HEK293 (cell line): ENCODE data around the gene RRBP1.

Experiments
- ZNF274 ChIP-seq, 2 experiments: fragments of 200-500 bp in 1 of 2; fragments of 450-650 bp in 1 of 2; sonication (Bioruptor generic) in 1 of 2; formaldehyde crosslinking in 1 of 2; IDR thresholded peaks; 2 replicates each; pipeline versions ENCODE4 v1.5.1 to v1.6.1; 2014 to 2016; ENCODE audit warnings: borderline replicate concordance in 1 of 2, inconsistent platforms in 1 of 2, low read length in 1 of 2, missing biosample characterization in 1 of 2, missing genetic modification characterization in 1 of 2
- TF ChIP-seq, protein P1 (sequence below): fragments of 450-650 bp; formaldehyde crosslinking; IDR thresholded peaks from 2 replicates; pipeline ENCODE4 v1.5.1; 2016; ENCODE audit warnings: missing biosample characterization, missing genetic modification characterization
- TF ChIP-seq, protein P2 (sequence below): fragments of 450-650 bp; formaldehyde crosslinking; IDR thresholded peaks from 2 replicates; pipeline ENCODE4 v1.5.1; 2016; ENCODE audit warnings: missing biosample characterization, missing genetic modification characterization
- TF ChIP-seq, protein P3 (sequence below): fragments of 450-650 bp; formaldehyde crosslinking; IDR thresholded peaks from 2 replicates; pipeline ENCODE4 v1.5.1; 2017; ENCODE audit warnings: missing biosample characterization, mild to moderate bottlenecking, missing genetic modification characterization, moderate library complexity

DNA sequence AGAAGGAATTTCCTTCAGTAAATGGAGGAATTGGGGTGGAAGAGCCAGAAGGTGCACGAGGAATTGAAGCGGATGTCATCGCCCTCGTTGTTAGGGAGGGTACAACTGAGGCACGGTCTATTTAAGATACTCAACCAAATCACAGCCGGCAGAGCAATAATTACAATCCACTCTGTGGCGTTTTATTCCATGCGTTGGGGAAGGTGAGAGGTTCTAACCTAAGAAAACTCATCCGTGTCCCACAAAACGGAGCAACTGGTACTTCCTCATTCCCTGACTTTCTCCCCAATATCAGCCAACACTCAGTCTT lies 802 bp upstream of the RRBP1 start:
- TF ChIP-seq, protein P1, sequence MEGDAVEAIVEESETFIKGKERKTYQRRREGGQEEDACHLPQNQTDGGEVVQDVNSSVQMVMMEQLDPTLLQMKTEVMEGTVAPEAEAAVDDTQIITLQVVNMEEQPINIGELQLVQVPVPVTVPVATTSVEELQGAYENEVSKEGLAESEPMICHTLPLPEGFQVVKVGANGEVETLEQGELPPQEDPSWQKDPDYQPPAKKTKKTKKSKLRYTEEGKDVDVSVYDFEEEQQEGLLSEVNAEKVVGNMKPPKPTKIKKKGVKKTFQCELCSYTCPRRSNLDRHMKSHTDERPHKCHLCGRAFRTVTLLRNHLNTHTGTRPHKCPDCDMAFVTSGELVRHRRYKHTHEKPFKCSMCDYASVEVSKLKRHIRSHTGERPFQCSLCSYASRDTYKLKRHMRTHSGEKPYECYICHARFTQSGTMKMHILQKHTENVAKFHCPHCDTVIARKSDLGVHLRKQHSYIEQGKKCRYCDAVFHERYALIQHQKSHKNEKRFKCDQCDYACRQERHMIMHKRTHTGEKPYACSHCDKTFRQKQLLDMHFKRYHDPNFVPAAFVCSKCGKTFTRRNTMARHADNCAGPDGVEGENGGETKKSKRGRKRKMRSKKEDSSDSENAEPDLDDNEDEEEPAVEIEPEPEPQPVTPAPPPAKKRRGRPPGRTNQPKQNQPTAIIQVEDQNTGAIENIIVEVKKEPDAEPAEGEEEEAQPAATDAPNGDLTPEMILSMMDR, result no peak
- TF ChIP-seq ZNF274 (IDR thresholded peaks at IDR 0.05; ENCODE audit: low read length), result no peak
- no peak for TF ChIP-seq ZNF274 (tag by site-specific recombination; IDR thresholded peaks at IDR 0.05; ENCODE audit: borderline replicate concordance)
- TF ChIP-seq, protein P2, sequence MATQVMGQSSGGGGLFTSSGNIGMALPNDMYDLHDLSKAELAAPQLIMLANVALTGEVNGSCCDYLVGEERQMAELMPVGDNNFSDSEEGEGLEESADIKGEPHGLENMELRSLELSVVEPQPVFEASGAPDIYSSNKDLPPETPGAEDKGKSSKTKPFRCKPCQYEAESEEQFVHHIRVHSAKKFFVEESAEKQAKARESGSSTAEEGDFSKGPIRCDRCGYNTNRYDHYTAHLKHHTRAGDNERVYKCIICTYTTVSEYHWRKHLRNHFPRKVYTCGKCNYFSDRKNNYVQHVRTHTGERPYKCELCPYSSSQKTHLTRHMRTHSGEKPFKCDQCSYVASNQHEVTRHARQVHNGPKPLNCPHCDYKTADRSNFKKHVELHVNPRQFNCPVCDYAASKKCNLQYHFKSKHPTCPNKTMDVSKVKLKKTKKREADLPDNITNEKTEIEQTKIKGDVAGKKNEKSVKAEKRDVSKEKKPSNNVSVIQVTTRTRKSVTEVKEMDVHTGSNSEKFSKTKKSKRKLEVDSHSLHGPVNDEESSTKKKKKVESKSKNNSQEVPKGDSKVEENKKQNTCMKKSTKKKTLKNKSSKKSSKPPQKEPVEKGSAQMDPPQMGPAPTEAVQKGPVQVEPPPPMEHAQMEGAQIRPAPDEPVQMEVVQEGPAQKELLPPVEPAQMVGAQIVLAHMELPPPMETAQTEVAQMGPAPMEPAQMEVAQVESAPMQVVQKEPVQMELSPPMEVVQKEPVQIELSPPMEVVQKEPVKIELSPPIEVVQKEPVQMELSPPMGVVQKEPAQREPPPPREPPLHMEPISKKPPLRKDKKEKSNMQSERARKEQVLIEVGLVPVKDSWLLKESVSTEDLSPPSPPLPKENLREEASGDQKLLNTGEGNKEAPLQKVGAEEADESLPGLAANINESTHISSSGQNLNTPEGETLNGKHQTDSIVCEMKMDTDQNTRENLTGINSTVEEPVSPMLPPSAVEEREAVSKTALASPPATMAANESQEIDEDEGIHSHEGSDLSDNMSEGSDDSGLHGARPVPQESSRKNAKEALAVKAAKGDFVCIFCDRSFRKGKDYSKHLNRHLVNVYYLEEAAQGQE, result no peak
- TF ChIP-seq, protein P3, sequence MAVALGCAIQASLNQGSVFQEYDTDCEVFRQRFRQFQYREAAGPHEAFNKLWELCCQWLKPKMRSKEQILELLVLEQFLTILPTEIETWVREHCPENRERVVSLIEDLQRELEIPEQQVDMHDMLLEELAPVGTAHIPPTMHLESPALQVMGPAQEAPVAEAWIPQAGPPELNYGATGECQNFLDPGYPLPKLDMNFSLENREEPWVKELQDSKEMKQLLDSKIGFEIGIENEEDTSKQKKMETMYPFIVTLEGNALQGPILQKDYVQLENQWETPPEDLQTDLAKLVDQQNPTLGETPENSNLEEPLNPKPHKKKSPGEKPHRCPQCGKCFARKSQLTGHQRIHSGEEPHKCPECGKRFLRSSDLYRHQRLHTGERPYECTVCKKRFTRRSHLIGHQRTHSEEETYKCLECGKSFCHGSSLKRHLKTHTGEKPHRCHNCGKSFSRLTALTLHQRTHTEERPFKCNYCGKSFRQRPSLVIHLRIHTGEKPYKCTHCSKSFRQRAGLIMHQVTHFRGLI (tag by site-specific recombination), result no peak
